AG10803 (cell line): ENCODE results near the gene ADRA1B.
A peak's percentile ranks its signal among the peaks of the same experiment; 100 is the strongest.

Source experiments
- DNase-seq: peaks from one replicate; pipeline ENCODE4 v3.0.0; 2010; ENCODE audit warnings: low read depth
- H3K4me3 ChIP-seq: 2 replicates; pipeline ENCODE4 v1.5.1; 2011; ENCODE audit warnings: mild to moderate bottlenecking, low read length, control low read depth
- CTCF ChIP-seq: conservative IDR thresholded peaks from 2 replicates; pipeline ENCODE4 v1.5.1; 2011; ENCODE audit warnings: mild to moderate bottlenecking, low read length, control low read depth, inconsistent platforms

Gene ADRA1B

DNA sequence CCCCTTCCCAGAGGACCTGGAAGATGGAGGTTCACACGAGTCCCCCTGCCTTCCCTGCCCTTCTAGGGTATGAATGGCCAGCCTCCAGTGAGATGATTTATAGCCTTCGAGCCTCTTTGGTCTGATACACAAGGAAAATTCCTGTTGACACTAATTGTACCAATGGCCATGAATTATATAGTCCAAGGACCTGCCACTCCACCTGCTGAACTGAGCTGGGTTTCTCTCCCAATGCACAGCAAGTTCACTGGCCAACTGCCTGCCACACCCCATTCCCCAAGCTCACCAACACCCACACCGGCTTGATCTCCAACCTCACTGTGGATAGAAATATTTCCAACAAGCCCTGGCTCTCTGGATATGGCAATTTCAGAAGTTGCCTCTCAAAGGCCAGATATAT is 9.3 kb upstream of the ADRA1B start:
- no peak for TF ChIP-seq CTCF
- DNase-seq = no peak
- H3K4me3 ChIP-seq = no peak overlapping the region

DNA sequence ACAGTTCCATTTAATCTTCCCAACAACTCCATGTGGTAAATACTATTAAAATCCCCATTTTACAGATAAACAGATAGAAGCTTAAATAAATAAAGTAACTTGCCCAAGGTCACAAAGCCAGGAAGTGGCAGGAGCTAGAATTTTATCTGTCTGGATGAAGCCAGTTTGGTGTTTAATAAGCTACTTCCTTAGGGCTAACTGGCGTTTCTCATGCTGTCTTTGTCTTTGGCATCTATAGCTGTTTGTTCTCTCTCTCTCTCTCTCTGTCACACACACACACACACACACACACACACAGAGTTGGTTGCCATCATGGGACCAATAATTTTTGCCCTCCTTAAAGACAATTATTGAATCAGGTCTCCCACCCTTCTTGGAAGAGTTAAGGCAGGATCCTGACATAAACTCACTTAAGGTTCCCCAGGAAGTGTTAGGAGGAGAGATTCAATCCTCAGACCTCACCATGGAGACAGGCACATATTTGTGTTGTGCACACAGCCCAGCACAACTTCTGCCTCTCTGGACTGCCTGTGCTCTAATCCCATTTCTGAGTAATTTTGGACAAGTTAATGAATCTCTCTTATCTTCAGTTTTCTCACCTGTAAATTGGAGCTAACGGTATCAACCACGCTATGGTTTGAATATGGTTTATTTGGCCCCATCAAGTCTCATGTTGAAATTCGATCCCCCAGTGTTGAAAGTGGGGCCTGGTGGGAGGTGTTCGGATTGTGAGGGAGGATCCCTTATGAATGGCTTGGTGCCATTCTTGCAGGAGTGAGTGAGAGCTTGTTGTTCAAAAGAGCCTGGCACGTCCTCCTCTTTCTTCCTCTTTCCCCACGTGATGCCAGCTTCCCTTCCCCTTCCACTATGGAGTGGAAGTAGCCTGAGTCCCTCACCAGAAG is 8.3 kb upstream of the ADRA1B start:
- H3K4me3 ChIP-seq = no peak overlapping the region
- DNase-seq = no peak
- TF ChIP-seq CTCF = no peak

DNA sequence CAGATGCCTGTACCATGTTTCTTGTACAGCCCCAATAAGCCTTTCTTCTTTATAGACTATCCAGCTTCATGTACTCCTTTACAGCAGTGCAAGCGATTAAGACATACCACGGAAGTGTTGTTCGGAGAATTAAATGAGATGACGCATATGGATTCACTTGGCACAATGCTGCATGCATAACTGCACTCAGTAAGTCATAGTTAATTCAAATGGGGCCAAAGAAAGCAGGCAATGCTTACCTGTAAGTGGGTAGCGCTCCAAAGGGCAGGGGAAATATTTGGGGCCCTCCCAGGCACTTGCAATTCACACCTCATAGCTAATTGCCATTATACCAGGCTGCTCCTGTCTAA is 7.7 kb upstream of the ADRA1B start:
- TF ChIP-seq CTCF = no peak
- no peak overlapping the region for H3K4me3 ChIP-seq
- DNase-seq = peak; percentile 59

DNA sequence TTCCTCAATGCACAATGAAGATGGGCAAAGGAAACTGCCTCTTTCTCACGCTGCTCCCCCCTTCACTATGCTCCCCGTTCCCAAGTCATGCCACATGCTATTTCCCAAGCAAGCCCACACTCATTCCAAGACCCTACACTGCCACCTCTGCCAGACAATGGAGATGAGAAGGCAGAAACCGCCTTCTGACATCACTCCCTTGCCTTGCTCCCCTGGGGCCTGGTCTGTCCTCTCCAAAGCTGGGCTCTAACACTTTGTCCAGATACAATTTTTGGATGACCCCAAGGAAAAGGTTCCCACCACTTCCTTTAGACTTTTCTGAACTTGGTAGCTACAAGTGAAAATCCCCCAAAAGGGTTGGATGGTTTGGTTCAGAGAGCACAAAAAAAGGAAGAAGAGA is 7.2 kb upstream of the ADRA1B start:
- no peak for TF ChIP-seq CTCF
- no peak overlapping the region for H3K4me3 ChIP-seq
- no peak for DNase-seq

GRCh38 chr5:159910207-159910842 is 6.0 kb upstream of the ADRA1B start:
- no peak for TF ChIP-seq CTCF
- H3K4me3 ChIP-seq = no peak overlapping the region
- DNase-seq = no peak

- H3K4me3 ChIP-seq = no peak overlapping the region
- no peak for DNase-seq
- TF ChIP-seq CTCF = no peak
Measured at GRCh38 chr5:159910843-159911229, 5.4 kb upstream of the ADRA1B start.

DNA sequence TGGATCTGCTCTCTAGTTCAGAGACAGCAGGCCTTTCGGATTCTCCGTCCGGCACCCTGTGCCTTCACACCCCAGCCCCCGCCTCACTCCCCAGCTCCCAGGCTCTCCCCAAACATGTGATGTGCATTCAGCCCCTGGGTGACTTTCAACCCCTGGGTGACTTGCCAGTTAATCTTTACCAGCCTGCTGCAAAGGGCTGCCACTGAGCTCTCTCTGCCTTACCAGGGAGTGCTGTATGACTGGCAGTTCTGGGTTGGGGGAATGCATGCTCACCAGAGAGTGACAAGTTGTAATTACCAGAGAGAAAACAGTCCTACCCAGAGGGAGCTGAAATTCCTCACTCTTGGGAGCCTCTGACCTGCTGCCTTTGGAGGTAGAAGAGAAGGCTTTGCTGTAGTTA is 4.9 kb upstream of the ADRA1B start:
- no peak overlapping the region for H3K4me3 ChIP-seq
- DNase-seq = no peak
- no peak for TF ChIP-seq CTCF
